ENCODE results near the gene CCL14. TPM values are rescaled to one million over a fixed set of nuclear protein-coding genes. Genes with fewer than 3 reads are reported as not detected.

CCL14 gene
- total RNA-seq, 1 donor from 2014 or later: not detected

- H3K36me3 Mint-ChIP-seq (ENCODE audit: low read depth, unreplicated experiment): no peaks in the 10 kb centered on the region
- no peak for FAIRE-seq
- no peak overlapping the region for H2AFZ ChIP-seq (ENCODE audit: low read depth, low read length)
Measured at GRCh38 chr17:35936063-35936462, 50.5 kb downstream of the CCL14 start.

GRCh38 chr17:35934760-35935159 lies 51.8 kb downstream of the CCL14 start:
- FAIRE-seq: no peak

More at GRCh38 chr17:35936063-35936462, 50.5 kb downstream of the CCL14 start:
- Histone ChIP-seq H3K9ac (ENCODE audit: low read length) (no peak overlapping the region), H3K27ac (ENCODE audit: low read depth, low read length) (no peak overlapping the region), H4K20me1 (ENCODE audit: insufficient read depth, low read length) (no peaks in the 10 kb centered on the region), H3K9me3 (ENCODE audit: insufficient read depth, low read depth, low read length) (no peaks in the 10 kb centered on the region), H3K36me3 (ENCODE audit: insufficient read depth, low read length) (no peaks in the 10 kb centered on the region), H3K4me2 (ENCODE audit: low read length) (no peak overlapping the region), H3K27me3 (ENCODE audit: insufficient read depth, low read length) (no peaks in the 10 kb centered on the region), H3K4me3 (ENCODE audit: insufficient read depth, low read depth, low read length) (no peak overlapping the region), H3K4me1 (ENCODE audit: insufficient read depth, low read length) (no peaks in the 10 kb centered on the region), H3K79me2 (ENCODE audit: insufficient read depth, low read length) (no peaks in the 10 kb centered on the region)
- DNase-seq (ENCODE audit: low read depth): no peak
- Mint-ChIP-seq H3K4me1 (ENCODE audit: low read depth, unreplicated experiment) (no peaks in the 10 kb centered on the region), H3K4me3 (ENCODE audit: unreplicated experiment) (no peak overlapping the region), H3K9me3 (ENCODE audit: unreplicated experiment) (no peaks in the 10 kb centered on the region), H3K27me3 (ENCODE audit: low read depth, unreplicated experiment) (peaks cover 6% of the 10 kb centered on the region), H3K27ac (ENCODE audit: unreplicated experiment) (no peak overlapping the region)
- TF ChIP-seq EZH2 (IDR thresholded peaks at IDR 0.05; ENCODE audit: insufficient read depth, low read length): no peak
- TF ChIP-seq CTCF (IDR thresholded peaks at IDR 0.05; ENCODE audit: insufficient read depth, low read depth, low read length): no peak

More at GRCh38 chr17:35934760-35935159, 51.8 kb downstream of the CCL14 start:
- Histone ChIP-seq H3K9me3 (ENCODE audit: insufficient read depth, low read depth, low read length) (no peaks in the 10 kb centered on the region), H3K27me3 (ENCODE audit: insufficient read depth, low read length) (no peaks in the 10 kb centered on the region), H3K36me3 (ENCODE audit: insufficient read depth, low read length) (no peaks in the 10 kb centered on the region), H2AFZ (ENCODE audit: low read depth, low read length) (no peak overlapping the region), H3K9ac (ENCODE audit: low read length) (no peak overlapping the region), H3K4me3 (ENCODE audit: insufficient read depth, low read depth, low read length) (no peak overlapping the region), H3K27ac (ENCODE audit: low read depth, low read length) (no peak overlapping the region), H3K4me2 (ENCODE audit: low read length) (no peak overlapping the region), H3K79me2 (ENCODE audit: insufficient read depth, low read length) (no peaks in the 10 kb centered on the region), H3K4me1 (ENCODE audit: insufficient read depth, low read length) (peaks cover 4% of the 10 kb centered on the region), H4K20me1 (ENCODE audit: insufficient read depth, low read length) (no peaks in the 10 kb centered on the region)
- peaks cover 3% of the 10 kb centered on the region for H3K4me1 Mint-ChIP-seq (ENCODE audit: low read depth, unreplicated experiment)
- no peaks in the 10 kb centered on the region for H3K9me3 Mint-ChIP-seq (ENCODE audit: unreplicated experiment)
- peaks cover 6% of the 10 kb centered on the region for H3K27me3 Mint-ChIP-seq (ENCODE audit: low read depth, unreplicated experiment)
- no peak overlapping the region for H3K4me3 Mint-ChIP-seq (ENCODE audit: unreplicated experiment)
- DNase-seq (ENCODE audit: low read depth): no peak
- H3K27ac Mint-ChIP-seq (ENCODE audit: unreplicated experiment): no peak overlapping the region
- TF ChIP-seq CTCF (IDR thresholded peaks at IDR 0.05; ENCODE audit: insufficient read depth, low read depth, low read length) (no peak), EZH2 (IDR thresholded peaks at IDR 0.05; ENCODE audit: insufficient read depth, low read length) (no peak)
- no peaks in the 10 kb centered on the region for H3K36me3 Mint-ChIP-seq (ENCODE audit: low read depth, unreplicated experiment)

Other genes starting within 250 kb of the CCL14 start
- 0.07 TPM in 1 of 2 replicates, not detected in the other for gene GAS2L2, start 233.5 kb downstream of the CCL14 start, total RNA-seq
- not detected in 2 replicates for gene C17orf50, start 225.8 kb downstream of the CCL14 start, total RNA-seq
- gene MMP28, start 191.1 kb downstream of the CCL14 start, total RNA-seq: 1.2 and 2.6 TPM in 2 replicates
- gene TAF15, start 177.2 kb downstream of the CCL14 start, total RNA-seq: 153 and 156 TPM in 2 replicates
- not detected in 2 replicates for gene HEATR9, start 117.8 kb downstream of the CCL14 start, total RNA-seq
- 71.3 and 95.8 TPM in 2 replicates for gene CCL5, start 106.4 kb downstream of the CCL14 start, total RNA-seq
- gene RDM1, start 56.0 kb downstream of the CCL14 start, total RNA-seq: not detected in 2 replicates
- gene LYZL6, start 43.0 kb downstream of the CCL14 start, total RNA-seq: not detected in 2 replicates
- not detected in 2 replicates for gene CCL16, start 5.2 kb downstream of the CCL14 start, total RNA-seq
- not detected in 2 replicates for gene CCL15, start 14.8 kb upstream of the CCL14 start, total RNA-seq
- not detected in 2 replicates for gene CCL23, start 31.2 kb upstream of the CCL14 start, total RNA-seq
- gene CCL18, start 77.5 kb upstream of the CCL14 start, total RNA-seq: not detected in 2 replicates
- gene CCL3, start 103.4 kb upstream of the CCL14 start, total RNA-seq: 3.4 and 3.6 TPM in 2 replicates
- 21.8 and 23.4 TPM in 2 replicates for gene CCL4, start 117.1 kb upstream of the CCL14 start, total RNA-seq
- gene TBC1D3B, start 189.9 kb upstream of the CCL14 start, total RNA-seq: 6.3 and 9.8 TPM in 2 replicates
- 1.7 and 2.2 TPM in 2 replicates for gene CCL3L1, start 210.0 kb upstream of the CCL14 start, total RNA-seq
- gene CCL4L2, start 224.3 kb upstream of the CCL14 start, total RNA-seq: 48.9 TPM in 2 replicates

Measured in astrocyte (in vitro differentiated cells and primary cell).